DLD1 (cell line): Measurements from ENCODE around the gene SBK2.

Experiments used
- in situ Hi-C: cut with HindIII; loops from 2 replicates; pipeline ENCODE4 v1.10.0; 2017; ENCODE audit warnings: low sequenced_read_pairs

The SBK2 gene

GRCh38 chr19:55487924-55488687, 48.8 kb downstream of the SBK2 start, which contains the start of gene SSC5D:
TSS of gene SSC5D (plus strand) at chr19:55488436. CDS start at chr19:55488590, 154 bp downstream.
- in situ Hi-C loops: no loop called here

GRCh38 chr19:55486971-55487923, 49.7 kb downstream of the SBK2 start:
- in situ Hi-C loops: no loop called here

DNA sequence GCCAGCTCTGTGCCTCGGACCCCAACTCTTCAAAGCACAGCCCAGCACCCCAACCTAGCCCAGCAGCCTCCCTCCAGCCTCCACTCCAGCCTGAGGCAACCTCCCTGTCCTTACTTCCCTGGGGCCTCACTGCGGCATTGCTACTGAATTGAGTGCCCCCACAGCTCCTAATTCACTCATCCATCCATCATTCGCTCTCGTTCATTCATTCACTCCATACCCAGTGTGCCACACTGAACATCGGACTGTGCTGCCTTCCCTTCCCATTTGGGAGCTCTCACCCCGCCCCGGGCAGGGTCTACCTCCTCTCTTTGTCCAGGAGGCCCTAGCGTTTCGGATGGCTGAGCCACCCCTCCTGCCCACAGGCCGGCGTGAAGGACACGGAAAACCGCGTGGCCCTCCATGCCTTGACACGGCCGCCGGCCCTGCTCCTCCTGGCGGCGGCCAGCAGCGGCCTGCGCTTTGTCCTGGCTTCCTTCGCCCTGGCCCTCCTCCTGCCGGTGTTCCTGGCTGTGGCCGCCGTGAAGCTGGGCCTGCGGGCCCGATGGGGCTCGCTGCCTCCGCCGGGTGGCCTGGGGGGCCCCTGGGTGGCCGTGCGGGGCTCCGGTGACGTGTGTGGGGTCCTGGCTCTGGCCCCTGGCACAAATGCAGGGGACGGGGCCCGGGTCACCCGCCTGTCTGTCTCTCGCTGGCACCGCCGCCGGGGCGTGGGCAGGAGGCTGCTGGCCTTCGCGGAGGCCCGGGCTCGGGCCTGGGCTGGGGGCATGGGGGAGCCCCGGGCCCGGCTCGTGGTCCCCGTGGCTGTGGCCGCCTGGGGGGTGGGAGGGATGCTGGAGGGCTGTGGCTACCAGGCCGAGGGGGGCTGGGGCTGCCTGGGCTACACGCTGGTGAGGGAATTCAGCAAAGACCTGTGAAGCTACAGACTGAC, 50.6 kb downstream of the SBK2 start:
- in situ Hi-C loops: no loop called here

- in situ Hi-C loops: no loop called here
Measured at GRCh38 chr19:55485439-55486011, 51.4 kb downstream of the SBK2 start.

GRCh38 chr19:55484593-55485438, 52.1 kb downstream of the SBK2 start, which contains the start of gene NAT14:
TSS of gene NAT14 (plus strand) at chr19:55485188. CDS start at chr19:55485709, 521 bp downstream.
- in situ Hi-C loops: no loop called here

GRCh38 chr19:55483706-55484592, 53.0 kb downstream of the SBK2 start:
- in situ Hi-C loops: no loop called here

- in situ Hi-C loops: no loop called here
Measured at GRCh38 chr19:55482967-55483705, 53.8 kb downstream of the SBK2 start.

DNA sequence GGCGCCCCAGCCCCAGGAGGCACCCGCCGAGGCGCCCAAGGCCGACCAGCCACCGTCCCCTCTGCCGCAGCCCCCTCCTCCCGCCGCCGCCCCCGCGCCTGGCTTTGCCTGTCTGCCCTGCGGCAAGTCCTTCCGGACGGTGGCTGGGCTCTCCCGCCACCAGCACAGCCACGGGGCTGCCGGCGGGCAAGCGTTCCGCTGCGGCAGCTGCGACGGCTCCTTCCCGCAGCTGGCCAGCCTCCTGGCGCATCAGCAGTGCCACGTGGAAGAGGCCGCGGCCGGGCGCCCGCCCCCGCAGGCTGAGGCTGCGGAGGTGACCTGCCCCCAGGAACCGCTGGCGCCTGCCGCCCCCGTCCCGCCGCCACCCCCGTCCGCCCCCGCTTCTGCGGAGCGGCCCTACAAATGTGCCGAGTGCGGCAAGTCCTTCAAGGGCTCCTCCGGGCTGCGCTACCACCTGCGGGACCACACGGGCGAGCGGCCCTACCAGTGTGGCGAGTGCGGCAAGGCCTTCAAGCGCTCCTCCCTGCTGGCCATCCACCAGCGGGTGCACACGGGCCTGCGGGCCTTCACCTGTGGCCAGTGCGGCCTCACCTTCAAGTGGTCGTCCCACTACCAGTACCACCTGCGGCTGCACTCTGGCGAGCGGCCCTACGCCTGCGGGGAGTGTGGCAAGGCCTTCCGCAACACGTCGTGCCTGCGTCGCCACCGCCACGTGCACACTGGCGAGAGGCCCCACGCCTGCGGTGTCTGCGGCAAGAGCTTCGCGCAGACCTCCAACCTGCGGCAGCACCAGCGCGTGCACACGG, 54.6 kb downstream of the SBK2 start:
- in situ Hi-C loops: no loop called here

DNA sequence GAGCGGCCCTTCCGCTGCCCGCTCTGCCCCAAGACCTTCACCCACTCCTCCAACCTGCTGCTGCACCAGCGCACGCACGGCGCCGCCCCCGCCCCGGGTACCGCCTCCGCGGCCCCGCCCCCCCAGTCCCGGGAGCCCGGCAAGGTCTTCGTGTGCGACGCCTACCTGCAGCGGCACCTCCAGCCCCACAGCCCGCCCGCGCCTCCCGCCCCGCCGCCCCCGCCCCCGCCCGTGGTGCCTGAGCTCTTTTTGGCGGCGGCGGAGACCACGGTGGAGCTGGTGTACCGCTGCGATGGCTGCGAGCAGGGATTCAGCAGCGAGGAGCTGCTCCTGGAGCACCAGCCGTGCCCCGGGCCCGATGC, 55.2 kb downstream of the SBK2 start:
- in situ Hi-C loops: no loop called here

DNA sequence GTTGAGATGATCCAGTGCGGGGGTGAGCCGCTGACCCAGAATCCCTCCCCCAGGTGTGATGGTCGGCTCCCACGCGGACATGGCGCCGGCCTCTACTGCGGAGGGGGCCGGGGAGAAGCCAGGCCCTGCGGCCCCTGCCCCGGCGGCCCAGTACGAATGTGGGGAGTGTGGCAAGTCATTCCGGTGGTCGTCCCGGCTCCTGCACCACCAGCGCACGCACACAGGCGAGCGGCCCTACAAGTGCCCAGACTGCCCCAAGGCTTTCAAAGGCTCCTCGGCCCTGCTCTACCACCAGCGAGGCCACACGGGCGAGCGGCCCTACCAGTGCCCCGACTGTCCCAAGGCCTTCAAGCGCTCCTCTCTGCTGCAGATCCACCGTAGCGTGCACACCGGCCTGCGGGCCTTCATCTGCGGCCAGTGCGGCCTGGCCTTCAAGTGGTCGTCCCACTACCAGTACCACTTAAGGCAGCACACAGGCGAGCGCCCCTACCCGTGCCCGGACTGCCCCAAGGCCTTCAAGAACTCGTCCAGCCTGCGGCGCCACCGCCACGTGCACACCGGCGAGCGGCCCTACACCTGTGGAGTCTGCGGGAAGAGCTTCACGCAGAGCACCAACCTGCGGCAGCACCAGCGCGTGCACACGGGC, 55.7 kb downstream of the SBK2 start:
- in situ Hi-C loops: no loop called here

GRCh38 chr19:55479451-55480230, 57.3 kb downstream of the SBK2 start:
- in situ Hi-C loops: no loop called here

- in situ Hi-C loops: no loop called here
Measured at GRCh38 chr19:55479045-55479444, 57.9 kb downstream of the SBK2 start.
